Activated CD8-positive, alpha-beta memory T cell treated with anti-CD3 and anti-CD28 coated beads, Interleukin-2, amount 10 ng/mL, durations not matched to agents 7 days and 5 days (primary cell): ENCODE data around the gene SLC6A18. TPM values are rescaled to one million over a fixed set of nuclear protein-coding genes. Genes with fewer than 3 reads are reported as not detected.

Experiments used
- ATAC-seq: fragments of 150-1000 bp; cut with Tn5 transposase; one replicate; pipeline ENCODE4 v1.10.0; 2021; ENCODE audit warnings: moderate library complexity
- CTCF ChIA-PET: fragments of 350-600 bp; sonication (Branson Sonifier 250); formaldehyde crosslinking; loops from one replicate; lab custom pipeline; 2021; ENCODE audit warnings: antibody characterized with exemption; lab: Charles Lee
- DNase-seq: peaks from one replicate; pipeline ENCODE4 v3.0.0-alpha.2; 2020
- H3K27ac Mint-ChIP-seq: one replicate; pipeline ENCODE4 v1.8.0; 2021; ENCODE audit warnings: mild to moderate bottlenecking, mixed read lengths
- H3K27me3 Mint-ChIP-seq: one replicate; pipeline ENCODE4 v1.8.0; 2021; ENCODE audit warnings: mixed read lengths
- H3K36me3 Mint-ChIP-seq: one replicate; pipeline ENCODE4 v1.8.0; 2021; ENCODE audit warnings: mild to moderate bottlenecking, mixed read lengths
- H3K4me1 Mint-ChIP-seq: one replicate; pipeline ENCODE4 v1.8.0; 2021; ENCODE audit warnings: mixed read lengths
- H3K4me3 Mint-ChIP-seq: one replicate; pipeline ENCODE4 v1.8.0; 2021; ENCODE audit warnings: mild to moderate bottlenecking, moderate library complexity, mixed read lengths
- H3K9me3 Mint-ChIP-seq: one replicate; pipeline ENCODE4 v1.8.0; 2022; ENCODE audit warnings: low read depth, mixed read lengths
- total RNA-seq, 2 experiments: library from RNA; stranded (reverse); gene quantifications; one replicate each; pipeline ENCODE4 v1.2.3, GENCODE V29; 2021

The SLC6A18 gene
- total RNA-seq, 2 experiments from 2014 or later = not detected

DNA sequence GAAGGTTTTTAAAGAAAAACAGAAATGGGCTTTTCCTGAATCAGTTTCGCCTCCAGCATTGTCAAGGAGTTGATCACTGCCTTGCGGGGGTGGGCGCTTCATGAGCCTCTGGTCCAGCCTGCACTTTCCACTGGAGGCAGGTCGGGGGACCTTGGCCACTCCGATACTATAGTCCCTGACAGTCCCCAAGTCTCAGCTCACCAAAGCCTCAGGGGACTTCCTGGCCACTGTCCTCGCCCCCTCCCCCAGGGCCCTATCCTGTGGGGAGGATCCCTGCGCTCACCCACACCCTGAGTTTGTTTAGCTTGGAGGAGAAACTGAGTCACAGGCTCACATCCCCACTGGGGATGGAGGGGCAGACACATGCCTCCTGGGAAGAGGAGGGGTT lies 22.4 kb upstream of the SLC6A18 start:
- no peak overlapping the region for H3K27ac Mint-ChIP-seq
- CTCF ChIA-PET = no interaction called here

DNA sequence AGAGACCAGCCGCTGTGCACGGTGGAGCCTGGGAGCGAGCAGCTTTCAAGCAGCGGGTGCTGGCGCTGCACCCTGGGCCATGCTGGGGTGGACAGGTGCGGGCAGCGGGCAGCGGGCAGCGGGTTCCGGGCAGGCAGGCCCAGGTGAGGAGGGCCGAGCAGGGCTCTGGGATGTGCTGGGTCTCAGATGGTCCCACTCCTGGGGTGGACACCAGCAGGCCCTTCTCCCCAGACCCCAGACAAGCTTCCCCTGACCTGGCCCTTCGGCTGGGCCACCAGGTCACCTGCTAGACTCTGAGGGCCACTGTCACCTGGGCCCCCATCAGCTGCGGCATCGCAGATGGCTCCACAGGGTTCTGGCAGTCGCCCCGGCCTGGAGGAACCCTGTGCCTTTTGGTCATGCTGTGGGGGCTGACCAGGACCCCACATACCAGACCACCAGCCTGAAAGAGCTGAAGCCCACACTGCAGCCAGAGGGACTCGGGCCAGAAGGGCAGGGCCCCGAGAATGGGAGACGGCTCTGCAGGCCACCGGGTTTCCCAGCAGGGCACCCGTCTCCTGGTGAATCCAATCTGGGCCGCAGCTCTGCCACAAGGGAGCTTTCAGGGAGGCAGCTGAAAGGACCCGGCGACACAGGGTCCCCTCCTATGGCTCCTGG lies 21.7 kb upstream of the SLC6A18 start:
- Mint-ChIP-seq H3K27me3 (peaks cover 10% of the 10 kb centered on the region), H3K9me3 (no peaks in the 10 kb centered on the region), H3K36me3 (no peaks in the 10 kb centered on the region), H3K4me3 (no peak overlapping the region), H3K27ac (no peak overlapping the region), H3K4me1 (no peaks in the 10 kb centered on the region)
- DNase-seq = no peak
- CTCF ChIA-PET = no interaction called here
- ATAC-seq = no peak

More for the DNA sequence above, 22.4 kb upstream of the SLC6A18 start:
- Mint-ChIP-seq H3K36me3 (no peaks in the 10 kb centered on the region), H3K4me3 (no peak overlapping the region), H3K27me3 (peaks cover 10% of the 10 kb centered on the region), H3K4me1 (no peaks in the 10 kb centered on the region), H3K9me3 (no peaks in the 10 kb centered on the region)
- DNase-seq (no peak), ATAC-seq (no peak)

DNA sequence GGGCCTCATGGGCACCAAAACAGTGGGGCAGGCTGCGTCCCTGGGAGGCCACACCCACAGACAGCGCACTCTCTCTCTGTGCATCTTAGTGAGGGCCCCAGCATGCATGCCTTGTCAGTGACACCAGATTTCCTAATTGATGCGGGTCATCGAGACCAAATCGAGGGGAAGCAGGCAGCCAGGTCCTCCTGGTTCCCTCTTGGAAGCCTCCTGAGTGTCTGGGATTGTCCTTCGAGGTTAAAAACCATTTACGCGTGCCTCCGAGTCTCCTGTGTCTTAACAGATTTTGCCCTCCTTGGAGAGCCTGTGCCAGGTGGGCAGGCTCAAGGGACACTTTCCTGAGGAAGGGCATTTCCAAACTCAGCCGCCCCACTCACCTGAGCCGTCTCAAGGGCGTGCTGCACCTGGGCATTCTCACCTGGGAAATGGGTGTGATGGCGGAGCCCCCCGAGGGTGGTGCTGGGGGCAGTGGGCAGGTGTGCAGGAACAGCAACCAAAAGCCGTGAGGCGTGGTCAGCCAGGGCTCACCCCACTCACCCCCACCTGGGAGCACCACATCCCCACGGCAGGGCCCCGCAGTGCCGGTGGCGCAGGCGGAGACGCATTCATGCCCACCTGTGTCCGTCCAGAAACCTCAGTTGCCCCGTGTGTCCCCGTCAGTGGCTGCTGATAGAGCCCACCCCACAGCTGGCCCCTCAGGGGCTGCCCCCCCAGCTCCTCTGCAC lies 21.1 kb upstream of the SLC6A18 start:
- no peak for ATAC-seq

DNA sequence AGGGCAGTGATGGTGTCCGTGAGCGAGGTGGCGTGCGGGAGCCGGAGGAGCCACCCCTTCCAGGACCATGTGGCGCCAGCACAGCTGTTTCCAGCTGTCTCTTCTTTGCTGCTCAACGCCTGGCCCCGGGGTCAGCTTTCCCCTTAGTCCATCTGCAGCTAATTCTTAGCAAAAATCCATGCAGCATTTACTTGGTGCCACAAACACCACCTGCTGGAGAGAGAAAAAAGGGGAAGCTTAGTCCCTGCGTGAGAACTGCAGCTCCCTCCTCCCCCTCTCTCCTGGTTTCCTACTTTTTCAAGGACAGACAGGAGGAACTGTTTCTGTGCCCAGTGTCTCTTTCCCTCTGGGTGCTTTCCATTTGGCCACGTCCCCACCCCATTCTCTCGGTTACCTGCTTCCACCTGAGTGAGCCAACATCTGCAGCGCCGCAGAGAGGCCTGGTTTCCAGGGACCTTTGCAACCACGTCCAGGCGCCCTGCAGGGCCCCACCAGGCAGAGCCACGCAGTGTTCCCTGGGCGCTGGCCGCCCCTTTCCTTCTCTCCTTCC lies 20.4 kb upstream of the SLC6A18 start:
- no peak for ATAC-seq
- H3K36me3 Mint-ChIP-seq = no peaks in the 10 kb centered on the region

More for the DNA sequence above, 21.1 kb upstream of the SLC6A18 start:
- no peaks in the 10 kb centered on the region for H3K9me3 Mint-ChIP-seq
- H3K27ac Mint-ChIP-seq = no peak overlapping the region
- H3K27me3 Mint-ChIP-seq = peaks cover 10% of the 10 kb centered on the region
- no peaks in the 10 kb centered on the region for H3K4me1 Mint-ChIP-seq
- H3K36me3 Mint-ChIP-seq = no peaks in the 10 kb centered on the region
- H3K4me3 Mint-ChIP-seq = no peak overlapping the region
- DNase-seq = no peak
- CTCF ChIA-PET = no interaction called here

DNA sequence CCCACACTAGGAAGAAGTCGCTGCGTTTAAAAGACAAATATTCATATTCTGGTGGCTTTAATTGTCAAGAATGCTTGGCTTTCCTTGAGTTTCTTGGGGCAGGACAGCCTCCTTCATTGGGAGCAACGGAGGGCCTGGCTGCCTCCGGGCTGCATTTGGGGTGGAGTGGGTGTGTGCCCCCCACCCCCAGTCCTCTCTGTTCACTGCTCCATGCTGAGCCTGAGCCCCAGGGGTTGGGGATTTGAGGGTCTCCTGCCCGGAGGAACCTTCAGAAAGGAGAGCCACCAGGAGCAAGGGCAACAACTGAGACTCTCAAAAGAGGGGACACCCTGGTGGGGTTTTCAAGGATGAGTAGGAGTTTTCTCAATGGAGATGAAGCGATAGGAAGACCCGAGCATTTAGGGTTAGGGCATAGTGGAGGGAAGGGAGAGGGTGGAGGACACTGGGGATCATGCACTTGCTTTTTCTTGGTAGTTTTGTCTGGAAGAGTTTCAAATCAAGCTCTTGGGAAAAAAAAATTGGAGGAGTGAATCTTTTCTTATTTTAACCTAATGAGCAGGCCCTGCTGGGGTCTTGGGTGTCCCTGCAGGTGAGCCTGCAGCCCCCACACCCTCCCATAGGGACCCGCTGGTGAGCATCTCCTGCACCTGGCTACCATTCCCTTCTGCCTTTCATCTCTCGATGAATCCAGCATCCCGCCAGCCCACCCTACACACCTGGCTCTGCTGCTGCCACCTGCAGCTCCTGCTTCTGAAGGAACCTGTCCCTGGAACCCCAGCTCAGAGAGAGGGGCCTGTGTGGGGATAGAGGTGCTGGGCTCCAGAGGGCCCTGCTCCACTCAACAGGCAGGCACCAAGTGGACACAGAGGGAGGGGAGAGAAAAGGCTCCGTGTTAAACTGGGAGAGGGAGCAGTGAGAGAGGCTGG lies 19.7 kb upstream of the SLC6A18 start:
- Mint-ChIP-seq H3K4me3 (no peak overlapping the region), H3K36me3 (no peaks in the 10 kb centered on the region), H3K27ac (no peak overlapping the region), H3K4me1 (no peaks in the 10 kb centered on the region), H3K9me3 (no peaks in the 10 kb centered on the region), H3K27me3 (peaks cover 10% of the 10 kb centered on the region)
- DNase-seq = no peak
- CTCF ChIA-PET = no interaction called here
- ATAC-seq = no peak

More for the DNA sequence above, 20.4 kb upstream of the SLC6A18 start:
- H3K27me3 Mint-ChIP-seq = peaks cover 10% of the 10 kb centered on the region
- CTCF ChIA-PET = no interaction called here
- H3K9me3 Mint-ChIP-seq = no peaks in the 10 kb centered on the region
- no peaks in the 10 kb centered on the region for H3K4me1 Mint-ChIP-seq
- no peak overlapping the region for H3K27ac Mint-ChIP-seq
- H3K4me3 Mint-ChIP-seq = no peak overlapping the region
- no peak for DNase-seq

DNA sequence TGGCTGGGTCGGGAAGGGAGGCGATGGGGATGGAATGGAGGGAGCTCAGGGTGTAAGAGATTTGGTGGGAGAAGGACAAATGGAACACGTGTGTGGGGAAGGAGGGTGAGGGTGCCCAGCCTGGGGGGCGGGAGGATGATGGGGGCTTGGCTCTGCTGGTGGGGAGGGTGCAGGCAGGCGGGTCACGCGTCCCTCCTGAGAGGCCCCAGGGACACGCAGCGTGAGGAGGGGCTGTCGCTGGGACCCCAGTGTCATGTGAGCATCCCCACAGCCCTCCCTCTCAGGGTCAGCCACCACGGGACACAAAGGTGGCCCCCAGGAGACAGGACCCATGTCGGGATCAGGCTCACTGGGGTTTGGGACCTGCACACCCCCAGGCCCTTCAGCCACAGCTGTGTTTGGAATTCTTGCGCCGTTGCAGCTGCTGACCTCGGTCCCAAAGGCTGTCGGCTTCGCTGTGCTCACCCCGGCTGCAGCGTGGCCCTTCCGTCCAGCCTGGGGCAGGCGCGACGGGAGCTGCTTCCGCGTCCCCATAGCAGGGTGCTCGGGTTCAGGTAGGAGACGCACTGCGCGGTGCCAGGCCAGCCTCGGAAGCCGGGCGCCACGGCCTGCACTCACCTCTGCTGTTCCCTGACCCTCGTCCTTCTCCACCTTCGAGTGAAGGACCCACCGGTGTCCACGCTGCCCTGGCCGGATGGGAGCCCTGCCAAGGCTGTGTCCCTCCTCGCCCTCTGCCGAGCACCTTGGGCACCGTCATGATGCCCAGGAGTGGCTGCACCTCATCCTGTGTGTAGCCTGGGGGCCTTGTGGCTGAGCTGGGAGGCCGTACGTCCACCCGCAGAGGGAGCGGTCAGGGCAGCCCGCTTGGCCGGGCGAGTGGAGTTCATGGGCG lies 18.4 kb upstream of the SLC6A18 start:
- ATAC-seq (no peak), DNase-seq (no peak)
- Mint-ChIP-seq H3K4me1 (no peaks in the 10 kb centered on the region), H3K27ac (no peak overlapping the region), H3K4me3 (no peak overlapping the region), H3K9me3 (no peaks in the 10 kb centered on the region), H3K36me3 (no peaks in the 10 kb centered on the region), H3K27me3 (peaks cover 10% of the 10 kb centered on the region)
- CTCF ChIA-PET = no interaction called here

DNA sequence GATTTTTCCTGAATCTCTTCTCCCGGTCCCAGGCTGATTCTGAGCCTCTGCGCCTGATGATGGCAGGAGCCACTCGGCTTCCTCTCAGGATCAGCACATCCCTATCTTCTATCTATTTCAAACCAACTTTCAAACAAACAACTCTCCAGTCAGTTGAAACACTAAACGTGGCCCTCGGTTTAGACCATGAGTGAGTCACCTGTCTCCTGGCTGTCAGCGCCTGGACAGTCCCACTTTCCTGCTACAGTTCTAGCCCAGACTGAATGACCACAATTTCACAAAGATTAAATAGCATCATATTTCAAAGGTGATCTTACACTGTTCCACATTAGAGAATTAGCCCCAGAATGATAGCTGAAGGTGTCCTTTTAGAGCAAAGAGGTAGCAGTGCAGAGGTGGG lies 17.6 kb upstream of the SLC6A18 start:
- no peaks in the 10 kb centered on the region for H3K9me3 Mint-ChIP-seq
- no peak for ATAC-seq
- no peaks in the 10 kb centered on the region for H3K4me1 Mint-ChIP-seq
- H3K4me3 Mint-ChIP-seq = no peak overlapping the region
- no peak overlapping the region for H3K27ac Mint-ChIP-seq
- H3K27me3 Mint-ChIP-seq = peaks cover 10% of the 10 kb centered on the region
- H3K36me3 Mint-ChIP-seq = no peaks in the 10 kb centered on the region
- CTCF ChIA-PET = no interaction called here
- DNase-seq = no peak

DNA sequence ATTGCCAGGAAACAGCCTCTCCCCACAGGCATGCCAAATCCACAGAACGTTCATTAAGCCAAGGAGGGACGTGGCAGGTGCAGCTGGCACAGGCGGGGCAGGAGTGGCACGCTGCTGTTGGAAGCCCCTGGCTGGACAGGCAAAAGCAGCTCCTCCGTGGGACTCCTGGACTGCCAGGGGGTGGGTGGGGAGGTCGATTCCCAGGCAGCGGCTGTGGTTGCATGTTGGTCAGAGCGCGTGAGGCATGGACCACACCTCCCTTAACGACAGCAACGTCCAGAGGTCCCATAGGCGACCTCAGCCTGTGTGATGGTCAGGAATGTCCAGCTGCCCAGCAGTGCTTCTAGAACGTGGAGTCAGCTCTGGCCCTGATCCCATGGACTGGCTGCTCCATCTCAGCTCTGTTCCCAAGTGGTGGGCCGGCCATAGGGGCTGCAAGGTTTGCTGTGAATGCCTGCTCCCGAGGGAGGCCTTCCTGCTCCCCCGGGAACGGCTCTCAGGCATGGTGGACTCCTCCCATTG lies 16.9 kb upstream of the SLC6A18 start:
- no peak overlapping the region for H3K4me3 Mint-ChIP-seq
- H3K4me1 Mint-ChIP-seq = no peaks in the 10 kb centered on the region
- CTCF ChIA-PET = no interaction called here
- DNase-seq (no peak), ATAC-seq (no peak)
- no peaks in the 10 kb centered on the region for H3K36me3 Mint-ChIP-seq
- peaks cover 10% of the 10 kb centered on the region for H3K27me3 Mint-ChIP-seq
- no peaks in the 10 kb centered on the region for H3K9me3 Mint-ChIP-seq
- H3K27ac Mint-ChIP-seq = no peak overlapping the region

DNA sequence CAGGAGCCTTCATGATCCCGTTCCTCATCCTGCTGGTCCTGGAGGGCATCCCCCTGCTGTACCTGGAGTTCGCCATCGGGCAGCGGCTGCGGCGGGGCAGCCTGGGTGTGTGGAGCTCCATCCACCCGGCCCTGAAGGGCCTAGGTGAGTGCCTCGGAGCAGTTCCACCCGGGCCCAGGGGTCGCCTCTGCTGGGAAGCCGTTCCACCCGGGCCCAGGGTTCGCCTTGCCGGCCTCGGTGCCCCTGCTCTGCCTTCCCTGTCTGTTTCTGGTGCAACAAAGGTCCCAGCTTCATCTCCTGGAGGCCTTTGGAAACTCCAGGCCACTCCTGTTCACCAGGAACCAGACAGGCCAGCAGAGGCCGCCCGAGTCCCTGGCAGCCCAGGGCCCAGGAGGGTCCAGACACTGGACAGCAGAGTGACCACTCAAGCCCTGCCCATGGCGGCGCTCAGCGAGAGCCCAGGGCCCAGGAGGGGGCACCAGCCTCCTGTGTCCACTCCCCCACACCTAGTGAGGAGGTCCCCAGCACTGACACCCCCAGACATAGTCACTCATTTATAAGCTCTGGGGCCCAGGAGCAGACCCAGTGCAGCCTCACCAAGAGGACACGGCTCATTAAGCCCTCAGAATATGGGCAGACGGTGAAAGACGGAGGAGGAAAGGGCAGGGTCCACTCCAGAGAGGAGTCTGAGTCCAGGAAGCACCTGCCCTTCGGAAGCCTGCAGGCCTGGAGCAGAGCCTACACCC lies 16.3 kb upstream of the SLC6A18 start:
- Mint-ChIP-seq H3K36me3 (no peaks in the 10 kb centered on the region), H3K9me3 (no peaks in the 10 kb centered on the region), H3K27me3 (peaks cover 10% of the 10 kb centered on the region), H3K27ac (no peak overlapping the region), H3K4me1 (no peaks in the 10 kb centered on the region), H3K4me3 (no peak overlapping the region)
- ATAC-seq (no peak), DNase-seq (no peak)
- CTCF ChIA-PET = no interaction called here

DNA sequence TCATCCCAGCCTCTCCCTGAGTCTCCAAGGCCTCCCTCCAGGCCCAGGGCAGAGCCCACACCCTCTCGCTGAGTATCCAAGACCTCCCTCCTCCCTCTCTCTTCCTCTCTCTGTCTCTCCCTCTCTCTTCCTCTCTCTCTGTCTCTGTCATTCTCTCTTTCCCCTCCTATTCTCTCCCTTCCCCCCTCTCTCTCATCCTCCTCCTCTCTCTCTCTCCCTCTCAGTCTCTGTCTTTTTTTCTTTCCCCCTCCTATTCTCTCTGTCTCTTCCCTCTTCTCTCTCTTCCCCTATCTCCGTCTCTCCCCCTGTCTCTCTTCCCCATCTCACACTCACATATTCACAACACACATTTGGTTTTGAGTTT lies 15.7 kb upstream of the SLC6A18 start:
- Mint-ChIP-seq H3K27me3 (peaks cover 10% of the 10 kb centered on the region), H3K27ac (no peak overlapping the region), H3K4me1 (no peaks in the 10 kb centered on the region), H3K4me3 (no peak overlapping the region), H3K36me3 (no peaks in the 10 kb centered on the region), H3K9me3 (no peaks in the 10 kb centered on the region)
- CTCF ChIA-PET = no interaction called here
- ATAC-seq = no peak
- no peak for DNase-seq

DNA sequence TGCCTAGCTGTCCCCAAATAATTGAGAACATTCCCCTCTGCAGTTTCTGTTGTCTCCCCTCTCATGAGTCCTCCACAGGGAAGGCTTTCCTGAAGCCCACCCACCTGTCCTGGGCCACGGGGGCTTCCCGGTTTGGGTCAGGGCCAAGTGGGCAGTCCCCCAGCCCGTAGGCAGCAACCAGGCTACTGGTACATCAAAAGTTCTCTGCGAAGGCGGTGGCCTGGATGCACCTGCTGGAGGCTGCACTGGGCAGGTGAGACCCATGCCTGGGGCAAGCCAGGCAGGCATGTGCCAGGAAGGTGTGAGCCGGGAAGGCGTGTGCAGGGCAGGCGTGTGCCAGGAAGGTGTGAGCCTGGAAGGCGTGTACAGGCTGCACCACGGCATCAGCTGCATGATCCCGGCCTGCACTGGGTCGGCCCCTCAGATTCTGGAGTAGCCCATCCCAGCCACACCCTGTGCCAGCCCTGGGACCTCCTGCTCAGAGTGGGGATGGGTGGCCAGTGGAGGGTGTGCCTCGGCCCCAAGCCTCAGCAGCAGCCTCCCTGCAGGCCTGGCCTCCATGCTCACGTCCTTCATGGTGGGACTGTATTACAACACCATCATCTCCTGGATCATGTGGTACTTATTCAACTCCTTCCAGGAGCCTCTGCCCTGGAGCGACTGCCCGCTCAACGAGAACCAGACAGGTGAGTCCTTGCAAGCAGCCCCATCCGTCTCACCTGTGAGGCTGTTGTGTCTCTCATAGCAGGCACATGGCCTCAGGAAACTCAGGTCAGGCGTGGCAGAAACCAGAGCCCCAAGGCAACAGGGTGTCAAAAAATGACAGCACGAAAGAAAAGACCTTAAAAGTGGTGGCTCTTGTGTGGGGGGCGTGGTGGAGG lies 15.0 kb upstream of the SLC6A18 start:
- Mint-ChIP-seq H3K27ac (no peak overlapping the region), H3K27me3 (peaks cover 5% of the 10 kb centered on the region), H3K36me3 (no peaks in the 10 kb centered on the region), H3K9me3 (no peaks in the 10 kb centered on the region), H3K4me3 (no peak overlapping the region), H3K4me1 (no peaks in the 10 kb centered on the region)
- CTCF ChIA-PET = no interaction called here
- no peak for ATAC-seq
- no peak for DNase-seq
